Dedifferentiated amniotic fluid mesenchymal stem cell (primary cell): ENCODE results near the gene PKP3.
A peak's percentile ranks its signal among the peaks of the same experiment; 100 is the strongest.

ENCODE experiments used
- DNase-seq: peaks from one replicate; pipeline ENCODE4 v3.0.0-alpha.2; 2016; ENCODE audit errors: extremely low spot score

Gene PKP3

GRCh38 chr11:444396-445144, 50.6 kb downstream of the PKP3 start:
- no peak for DNase-seq

GRCh38 chr11:445765-446588, 52.0 kb downstream of the PKP3 start:
- DNase-seq = no peak

GRCh38 chr11:446891-447290, 52.9 kb downstream of the PKP3 start:
- DNase-seq = no peak

GRCh38 chr11:447923-448731, 54.1 kb downstream of the PKP3 start:
- peak; percentile 85 for DNase-seq

- DNase-seq = peak; percentile 96
Measured at GRCh38 chr11:449889-450808, 56.1 kb downstream of the PKP3 start, which contains the start of gene PTDSS2. PTDSS2 (plus strand) TSS chr11:450279; CDS start chr11:450456, 177 bp downstream.

- peak; percentile 33 for DNase-seq
Measured at GRCh38 chr11:450809-451451, 56.9 kb downstream of the PKP3 start.

GRCh38 chr11:451738-452137, 57.7 kb downstream of the PKP3 start:
- DNase-seq = no peak

GRCh38 chr11:452203-452744, 58.3 kb downstream of the PKP3 start:
- no peak for DNase-seq

GRCh38 chr11:452916-453527, 59.0 kb downstream of the PKP3 start:
- no peak for DNase-seq

- DNase-seq = no peak
Measured at GRCh38 chr11:453564-453963, 59.6 kb downstream of the PKP3 start.

- no peak for DNase-seq
Measured at GRCh38 chr11:454043-454442, 60.0 kb downstream of the PKP3 start.
